ENCODE measurements around the gene REST. TPM values are rescaled to one million over a fixed set of nuclear protein-coding genes. Genes with fewer than 3 reads are reported as not detected.
"Not testable (repeated sequence)": the region's sequence is repeated elsewhere in the genome, so short reads cannot be mapped to it uniquely, and the experiment has no call there.

Gene REST
- total RNA-seq, 2 donors from 2014 or later = 88.2 to 92.2 TPM

GRCh38 chr4:56910172-56910967 lies 2.7 kb downstream of the REST start:
- Mint-ChIP-seq H3K27me3 (ENCODE audit: insufficient read depth) (peaks cover 4% of the 10 kb centered on the region), H3K4me1 (peaks cover 30% of the 10 kb centered on the region), H3K9me3 (no peaks in the 10 kb centered on the region), H3K36me3 (ENCODE audit: low read depth) (peaks cover 32% of the 10 kb centered on the region), H3K4me3 (peak overlapping the region; percentile 93), H3K27ac (peak overlapping the region; percentile 98)
- Histone ChIP-seq H3K27ac (ENCODE audit: low read depth, low read length) (no peak overlapping the region), H3K4me3 (ENCODE audit: low read length) (peak overlapping the region; percentile 99), H3K9ac (ENCODE audit: extremely low read depth, low read length, poor library complexity, severe bottlenecking) (peak overlapping the region; percentile 94), H3K27me3 (ENCODE audit: control insufficient read depth, insufficient read depth, low read length, poor library complexity, severe bottlenecking) (no peaks in the 10 kb centered on the region), H3K36me3 (ENCODE audit: control insufficient read depth, insufficient read depth, low read length) (peaks cover 27% of the 10 kb centered on the region), H3K9me3 (ENCODE audit: control insufficient read depth, low read length) (no peaks in the 10 kb centered on the region), H3K4me1 (ENCODE audit: control insufficient read depth, insufficient read depth, low read length) (no peaks in the 10 kb centered on the region)
- no peak for DNase-seq
- no peak for TF ChIP-seq CTCF (conservative IDR thresholded peaks at IDR 0.05)
- 74 to 78% methylated on average over 6 of the region's 6 CpGs for WGBS, 2 experiments (ENCODE audit: insufficient coverage in 1 of 2, insufficient read length in 1 of 2)

- Histone ChIP-seq H3K4me1 (ENCODE audit: control insufficient read depth, insufficient read depth, low read length) (no peaks in the 10 kb centered on the region), H3K4me3 (ENCODE audit: low read length) (no peak overlapping the region), H3K36me3 (ENCODE audit: control insufficient read depth, insufficient read depth, low read length) (peaks cover 57% of the 10 kb centered on the region), H3K27ac (ENCODE audit: low read depth, low read length) (no peak overlapping the region), H3K9me3 (ENCODE audit: control insufficient read depth, low read length) (no peaks in the 10 kb centered on the region), H3K9ac (ENCODE audit: extremely low read depth, low read length, poor library complexity, severe bottlenecking) (no peak overlapping the region), H3K27me3 (ENCODE audit: control insufficient read depth, insufficient read depth, low read length, poor library complexity, severe bottlenecking) (no peaks in the 10 kb centered on the region)
- H3K36me3 Mint-ChIP-seq (ENCODE audit: low read depth) = peaks cover 54% of the 10 kb centered on the region
- no peaks in the 10 kb centered on the region for H3K9me3 Mint-ChIP-seq
- H3K4me1 Mint-ChIP-seq = peaks cover 20% of the 10 kb centered on the region
- no peak for DNase-seq
- H3K27ac Mint-ChIP-seq = no peak overlapping the region
- no peak for TF ChIP-seq CTCF (conservative IDR thresholded peaks at IDR 0.05)
- 93 to 95% methylated on average over 3 of the region's 3 CpGs for WGBS, 2 experiments (ENCODE audit: insufficient coverage in 1 of 2, insufficient read length in 1 of 2)
- H3K27me3 Mint-ChIP-seq (ENCODE audit: insufficient read depth) = no peaks in the 10 kb centered on the region
- no peak overlapping the region for H3K4me3 Mint-ChIP-seq
Measured at GRCh38 chr4:56914336-56914735, 6.6 kb downstream of the REST start.

- not testable (repeated sequence) for H3K27ac Mint-ChIP-seq; H3K4me3 Mint-ChIP-seq; H3K27me3 ChIP-seq (ENCODE audit: control insufficient read depth, insufficient read depth, low read length, poor library complexity, severe bottlenecking); H3K27me3 Mint-ChIP-seq (ENCODE audit: insufficient read depth); H3K9me3 ChIP-seq (ENCODE audit: control insufficient read depth, low read length); H3K4me3 ChIP-seq (ENCODE audit: low read length); H3K9ac ChIP-seq (ENCODE audit: extremely low read depth, low read length, poor library complexity, severe bottlenecking); H3K4me1 ChIP-seq (ENCODE audit: control insufficient read depth, insufficient read depth, low read length); H3K9me3 Mint-ChIP-seq; DNase-seq; H3K27ac ChIP-seq (ENCODE audit: low read depth, low read length)
- Mint-ChIP-seq H3K4me1 (peaks cover 18% of the 10 kb centered on the region), H3K36me3 (ENCODE audit: low read depth) (peaks cover 59% of the 10 kb centered on the region)
- WGBS, 2 experiments (ENCODE audit: insufficient coverage in 1 of 2, insufficient read length in 1 of 2) = 93 to 95% methylated on average over 4 to 12 of the region's 12 CpGs
- H3K36me3 ChIP-seq (ENCODE audit: control insufficient read depth, insufficient read depth, low read length) = peaks cover 63% of the 10 kb centered on the region
Measured at GRCh38 chr4:56914977-56915376, 7.3 kb downstream of the REST start.

Data from endodermal cell (in vitro differentiated cells).